Upper lobe of left lung (tissue), 6 donors: ENCODE results near the gene TRAF3. TPM values are rescaled to one million over a fixed set of nuclear protein-coding genes. Genes with fewer than 3 reads are reported as not detected.
"Not testable (repeated sequence)": the region's sequence is repeated elsewhere in the genome, so short reads cannot be mapped to it uniquely, and the experiment has no call there.

ENCODE experiments used
- ATAC-seq, 2 donors: fragments of 200-7000 bp; cut with Tn5 transposase; one replicate each; pipeline ENCODE4 v1.9.1; 2022; ENCODE audit warnings: mild to moderate bottlenecking in 2 of 2, moderate library complexity in 2 of 2; ENCODE audit not compliant: low FRiP score in 2 of 2
- DNase-seq, 2 donors: peaks; one replicate each; pipeline ENCODE4 v3.0.0-alpha.2; 2019 to 2020
- H3K27ac ChIP-seq, 4 donors: fragments of 200-600 bp; sonication (generic); one replicate each; pipeline ENCODE4 v1.5.1; 2016 to 2019
- H3K27me3 ChIP-seq, 4 donors: fragments of 200-600 bp; sonication (generic); one replicate each; pipeline ENCODE4 v1.5.1; 2017 to 2019
- H3K36me3 ChIP-seq, 4 donors: fragments of 200-600 bp; sonication (generic); one replicate each; pipeline ENCODE4 v1.5.1; 2016 to 2019
- H3K4me1 ChIP-seq, 4 donors: fragments of 200-600 bp; sonication (generic); one replicate each; pipeline ENCODE4 v1.5.1; 2018 to 2019
- H3K4me3 ChIP-seq, 4 donors: fragments of 200-600 bp; sonication (generic); one replicate each; pipeline ENCODE4 v1.5.1; 2017 to 2019; ENCODE audit warnings: mild to moderate bottlenecking in 2 of 4, moderate library complexity in 1 of 4
- H3K9me3 ChIP-seq, 4 donors: fragments of 200-600 bp; sonication (generic); one replicate each; pipeline ENCODE4 v1.5.1; 2018 to 2019
- EP300 ChIP-seq, 4 donors: sonication (generic); formaldehyde crosslinking; IDR thresholded peaks; one replicate each; pipeline ENCODE4 v1.5.1; 2017; ENCODE audit warnings: antibody characterized with exemption in 4 of 4, control low read depth in 2 of 4
- POLR2A ChIP-seq, 4 donors: fragments of 450-650 bp; IDR thresholded peaks; one replicate each; pipeline ENCODE4 v1.5.1; 2016 to 2017; ENCODE audit warnings: antibody characterized with exemption in 4 of 4, mild to moderate bottlenecking in 2 of 4
- POLR2AphosphoS5 ChIP-seq, 2 donors: sonication (generic); formaldehyde crosslinking; IDR thresholded peaks; one replicate each; pipeline ENCODE4 v1.5.1; 2017; ENCODE audit warnings: antibody characterized with exemption in 2 of 2
- WGBS, 2 donors: methylation state at CpG; one replicate each; pipeline ENCODE4 v1.1.5; 2017 to 2018; 5-methylcytosine and 5-hydroxymethylcytosine counted together
- total RNA-seq, 6 donors: library from RNA; depleted of rRNA in 4 of 6; stranded (reverse); fragments of >200 nt in 4 of 6; gene quantifications; one replicate each; pipeline versions ENCODE4 v1.1.0 to v1.2.1, GENCODE V29; 2016 to 2021
- TF ChIP-seq, protein P1 (sequence below), 6 experiments: fragments of 450-650 bp in 4 of 6; fragments of 200-600 bp in 2 of 6; sonication (generic) in 2 of 6; IDR thresholded peaks; one replicate each; pipeline ENCODE4 v1.5.1; 2016 to 2019; ENCODE audit warnings: antibody characterized with exemption in 6 of 6
- donor health status: DM: no; HTN: no; CAD: no; lungs with moderate emphysema.
- donor health status: DM: no; HTN: yes; CAD: no; lungs with severe emphysema.

TRAF3 gene
- total RNA-seq, 6 donors from 2014 or later, result 14.7 to 45.4 (median 22.1) TPM

DNA sequence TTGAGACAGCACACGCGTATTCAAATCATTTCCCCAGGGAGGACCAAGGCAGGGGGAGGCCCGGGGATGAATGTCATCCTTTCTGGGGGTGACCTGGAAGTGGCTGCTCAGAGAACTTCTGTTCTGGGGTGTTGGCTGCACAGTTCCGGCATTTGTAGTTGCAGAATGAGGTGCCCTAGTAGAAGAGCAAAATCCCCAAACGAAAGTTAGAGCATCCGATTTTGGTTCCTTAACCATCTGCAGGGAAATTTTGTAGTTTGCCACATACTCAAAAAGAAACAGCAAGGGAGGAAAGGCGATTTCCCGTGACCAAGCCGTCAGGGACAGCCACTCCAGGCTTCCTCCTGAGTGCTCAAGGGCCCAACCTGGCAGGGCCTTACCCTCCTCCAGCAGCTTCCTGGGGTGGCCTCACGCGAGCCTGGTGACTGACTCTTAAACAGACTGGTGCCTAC lies 13.0 kb upstream of the TRAF3 start:
- Histone ChIP-seq H3K27me3 (no peaks in the 10 kb centered on the region), H3K27ac (no peak overlapping the region), H3K4me1 (peaks cover 0 to 8% (median 0%) of the 10 kb centered on the region in 4 donors), H3K4me3 (no peak overlapping the region), H3K9me3 (no peaks in the 10 kb centered on the region), H3K36me3 (no peaks in the 10 kb centered on the region)
- TF ChIP-seq EP300 (IDR thresholded peaks at IDR 0.05) (no peak), POLR2AphosphoS5 (IDR thresholded peaks at IDR 0.05) (no peak), POLR2A (IDR thresholded peaks at IDR 0.05) (no peak)
- TF ChIP-seq, protein P1, sequence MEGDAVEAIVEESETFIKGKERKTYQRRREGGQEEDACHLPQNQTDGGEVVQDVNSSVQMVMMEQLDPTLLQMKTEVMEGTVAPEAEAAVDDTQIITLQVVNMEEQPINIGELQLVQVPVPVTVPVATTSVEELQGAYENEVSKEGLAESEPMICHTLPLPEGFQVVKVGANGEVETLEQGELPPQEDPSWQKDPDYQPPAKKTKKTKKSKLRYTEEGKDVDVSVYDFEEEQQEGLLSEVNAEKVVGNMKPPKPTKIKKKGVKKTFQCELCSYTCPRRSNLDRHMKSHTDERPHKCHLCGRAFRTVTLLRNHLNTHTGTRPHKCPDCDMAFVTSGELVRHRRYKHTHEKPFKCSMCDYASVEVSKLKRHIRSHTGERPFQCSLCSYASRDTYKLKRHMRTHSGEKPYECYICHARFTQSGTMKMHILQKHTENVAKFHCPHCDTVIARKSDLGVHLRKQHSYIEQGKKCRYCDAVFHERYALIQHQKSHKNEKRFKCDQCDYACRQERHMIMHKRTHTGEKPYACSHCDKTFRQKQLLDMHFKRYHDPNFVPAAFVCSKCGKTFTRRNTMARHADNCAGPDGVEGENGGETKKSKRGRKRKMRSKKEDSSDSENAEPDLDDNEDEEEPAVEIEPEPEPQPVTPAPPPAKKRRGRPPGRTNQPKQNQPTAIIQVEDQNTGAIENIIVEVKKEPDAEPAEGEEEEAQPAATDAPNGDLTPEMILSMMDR (IDR thresholded peaks at IDR 0.05), result no peak
- 55 to 71% methylated on average over 8 to 11 of the region's 11 CpGs for WGBS, 2 donors
- peak in 1 of 2 donors; percentile 56 for DNase-seq
- no peak for ATAC-seq

DNA sequence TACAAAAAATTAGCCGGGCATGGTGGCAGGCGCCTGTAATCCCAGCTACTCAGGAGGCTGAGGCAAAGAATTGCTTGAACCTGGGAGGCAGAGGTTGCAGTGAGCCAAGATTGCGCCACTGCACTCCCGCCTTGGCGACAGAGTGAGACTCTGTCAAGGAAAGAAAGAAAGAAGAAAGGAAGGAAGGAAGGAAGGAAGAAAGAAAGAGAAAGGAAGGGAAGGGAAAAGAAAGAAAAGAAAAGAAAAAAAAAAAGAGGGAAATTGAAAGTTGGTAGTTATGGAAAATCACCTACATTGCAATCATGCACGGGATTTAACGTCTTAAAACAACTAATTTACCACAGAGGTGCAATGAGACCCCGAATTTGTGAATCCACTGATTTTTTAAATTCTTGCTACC lies 11.5 kb upstream of the TRAF3 start:
- WGBS, 2 donors, result 85 to 91% methylated on average over 7 of the region's 8 CpGs
- not testable (repeated sequence) for ATAC-seq

DNA sequence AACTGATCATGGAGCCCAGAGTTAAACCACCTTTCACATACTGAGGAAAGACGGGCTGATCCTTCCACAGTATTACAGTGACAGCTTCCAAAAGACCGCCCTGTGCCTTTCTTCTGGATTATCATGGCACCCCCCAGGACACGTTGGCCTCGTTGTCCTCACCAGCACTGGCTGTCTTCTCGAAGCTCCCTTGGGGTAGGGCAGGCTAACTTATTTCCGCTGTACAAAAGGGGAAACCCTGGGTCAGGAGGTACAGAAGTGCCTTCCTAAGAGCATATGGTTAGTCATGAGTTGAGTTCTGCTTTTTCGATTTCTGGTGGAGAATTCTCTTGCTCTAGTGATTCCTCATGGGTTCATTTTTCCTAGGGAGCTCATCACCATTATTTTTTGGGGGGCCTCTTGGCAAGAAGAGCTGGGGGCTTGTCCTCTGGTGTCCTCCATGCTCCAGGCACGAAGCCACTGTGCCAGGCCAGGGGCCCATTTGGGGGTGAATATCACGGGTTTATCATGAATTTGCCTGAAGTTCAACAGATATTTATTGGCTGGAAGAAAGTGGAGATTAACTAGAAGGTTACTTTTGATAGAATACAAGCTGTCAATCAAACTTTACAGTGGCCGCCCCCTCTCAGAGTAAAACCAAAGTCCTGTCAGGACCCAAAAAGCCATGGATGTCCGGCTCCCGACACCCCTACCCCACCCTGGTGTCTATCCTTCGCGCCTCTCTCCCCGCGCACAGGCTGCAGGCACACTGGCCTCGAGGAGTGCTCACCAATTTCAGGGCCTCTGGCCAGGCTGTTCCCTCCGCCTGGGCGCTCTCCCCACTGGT lies 8.8 kb upstream of the TRAF3 start:
- DNase-seq, result peak in 1 of 2 donors; percentile 50
- H3K27ac ChIP-seq, result peak overlapping the region in 1 of 4 donors; percentile 66
- peak in 1 of 2 donors; percentile 79 for ATAC-seq
- 75 to 90% methylated on average over 19 of the region's 19 CpGs for WGBS, 2 donors
- H3K4me1 ChIP-seq, result no peaks in the 10 kb centered on the region
- H3K4me3 ChIP-seq, result no peak overlapping the region
- no peaks in the 10 kb centered on the region for H3K9me3 ChIP-seq
- H3K27me3 ChIP-seq, result no peaks in the 10 kb centered on the region
- H3K36me3 ChIP-seq, result no peaks in the 10 kb centered on the region
- no peak for TF ChIP-seq POLR2AphosphoS5 (IDR thresholded peaks at IDR 0.05)
- peak in 1 of 4 donors; percentile 31 for TF ChIP-seq POLR2A (IDR thresholded peaks at IDR 0.05)
- TF ChIP-seq EP300 (IDR thresholded peaks at IDR 0.05), result no peak
- TF ChIP-seq, protein P1 (IDR thresholded peaks at IDR 0.05), result no peak

More for the DNA sequence above, 11.5 kb upstream of the TRAF3 start:
- H3K4me3 ChIP-seq, H3K9me3 ChIP-seq, H3K36me3 ChIP-seq, H3K27ac ChIP-seq, H3K4me1 ChIP-seq, H3K27me3 ChIP-seq, DNase-seq: not testable (repeated sequence)

DNA sequence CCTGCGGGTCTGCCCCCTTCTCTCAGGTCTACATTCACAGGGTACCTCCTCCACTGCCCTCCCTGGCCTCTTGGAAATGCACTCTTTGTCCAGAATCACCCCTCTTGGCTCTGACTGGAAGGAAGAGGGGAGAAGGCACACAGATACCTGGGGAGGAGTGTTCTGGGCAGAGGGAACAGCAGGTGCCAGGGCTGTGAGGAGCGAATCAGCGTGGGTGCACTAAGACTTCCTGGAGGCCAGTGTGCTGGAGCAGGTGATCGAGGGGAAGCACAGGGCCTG lies 8.3 kb upstream of the TRAF3 start:
- ATAC-seq (no peak), DNase-seq (no peak)
- Histone ChIP-seq H3K27ac (peak overlapping the region in 1 of 4 donors; percentile 66), H3K4me1 (no peaks in the 10 kb centered on the region), H3K9me3 (no peaks in the 10 kb centered on the region), H3K27me3 (no peaks in the 10 kb centered on the region), H3K36me3 (no peaks in the 10 kb centered on the region), H3K4me3 (no peak overlapping the region)
- 96% methylated on average over 4 of the region's 4 CpGs for WGBS, 2 donors
- TF ChIP-seq POLR2AphosphoS5 (IDR thresholded peaks at IDR 0.05), result no peak
- TF ChIP-seq, protein P1 (IDR thresholded peaks at IDR 0.05), result no peak
- no peak for TF ChIP-seq EP300 (IDR thresholded peaks at IDR 0.05)
- no peak for TF ChIP-seq POLR2A (IDR thresholded peaks at IDR 0.05)

DNA sequence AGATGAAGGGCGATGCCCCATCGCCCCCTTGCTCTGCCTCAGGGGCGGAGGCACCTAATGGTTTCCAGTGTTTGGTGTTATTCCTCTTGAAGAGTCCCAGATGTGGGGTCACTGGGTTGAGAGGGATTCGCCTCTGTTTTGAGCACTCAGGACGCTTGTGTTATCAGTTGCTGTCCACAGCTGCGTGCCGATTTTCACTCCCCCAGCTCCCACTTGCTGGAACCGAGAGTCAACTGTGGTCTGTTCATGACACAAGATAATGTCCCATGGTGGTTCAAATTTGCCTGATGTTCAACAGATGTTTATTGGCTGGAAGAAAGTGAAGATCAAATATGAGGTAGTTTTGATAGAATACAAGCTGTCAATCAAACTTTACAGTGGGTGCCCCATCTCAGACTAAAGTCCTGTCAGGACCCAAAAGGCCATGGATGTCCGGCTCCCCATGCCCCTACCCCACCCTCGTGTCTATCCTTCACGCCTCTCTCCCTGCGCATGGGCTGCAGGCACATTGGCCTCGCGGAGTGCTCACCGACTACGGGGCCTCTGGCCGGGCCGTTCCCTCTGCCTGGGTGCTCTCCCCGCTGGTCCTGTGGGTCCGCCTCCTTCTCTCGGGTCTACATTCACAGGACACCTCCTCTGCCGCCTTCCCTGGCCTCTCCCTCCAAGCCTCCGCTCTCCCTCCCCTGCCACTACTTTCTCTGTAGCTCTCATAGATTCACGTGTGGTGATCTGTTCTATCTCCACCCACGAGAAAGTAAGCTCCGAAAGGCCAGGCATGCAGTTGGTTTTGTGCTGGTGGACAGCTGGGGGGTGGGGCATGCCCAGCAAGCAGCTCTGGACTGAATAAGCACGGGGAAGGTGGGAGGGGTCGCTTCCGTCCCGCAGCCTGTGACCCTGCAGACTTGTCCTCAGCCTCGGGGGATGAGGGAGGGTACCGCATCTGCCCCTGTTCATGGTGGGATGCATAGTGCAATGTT lies 6.8 kb upstream of the TRAF3 start:
- Histone ChIP-seq H3K4me1 (peaks cover 0 to 8% (median 2%) of the 10 kb centered on the region in 4 donors), H3K9me3 (no peaks in the 10 kb centered on the region), H3K27me3 (no peaks in the 10 kb centered on the region), H3K4me3 (no peak overlapping the region), H3K27ac (no peak overlapping the region), H3K36me3 (no peaks in the 10 kb centered on the region)
- peak in 1 of 2 donors; percentile 58 for DNase-seq
- ATAC-seq, result no peak
- 84 to 86% methylated on average over 31 to 32 of the region's 32 CpGs for WGBS, 2 donors
- TF ChIP-seq POLR2AphosphoS5 (IDR thresholded peaks at IDR 0.05) (no peak), POLR2A (IDR thresholded peaks at IDR 0.05) (no peak), EP300 (IDR thresholded peaks at IDR 0.05) (no peak)
- TF ChIP-seq, protein P1 (IDR thresholded peaks at IDR 0.05), result no peak
